Liver (tissue), 3 donors: ENCODE results near the gene ADCY3.

Experiments used
- RXRA ChIP-seq, 2 donors: IDR thresholded peaks; 2 replicates each; pipeline ENCODE4 v1.6.1; 2017 to 2018; ENCODE audit warnings: antibody characterized with exemption in 2 of 2, mild to moderate bottlenecking in 1 of 2
- TF ChIP-seq, protein P1 (sequence below): fragments of 150-350 bp; IDR thresholded peaks from 2 replicates; pipeline ENCODE4 v1.5.1; 2017; ENCODE audit warnings: improper control_type of control experiment, low read depth, low read length; ENCODE audit not compliant: missing input control
- donor health status: healthy.
- donor health status: healthy.

DNA sequence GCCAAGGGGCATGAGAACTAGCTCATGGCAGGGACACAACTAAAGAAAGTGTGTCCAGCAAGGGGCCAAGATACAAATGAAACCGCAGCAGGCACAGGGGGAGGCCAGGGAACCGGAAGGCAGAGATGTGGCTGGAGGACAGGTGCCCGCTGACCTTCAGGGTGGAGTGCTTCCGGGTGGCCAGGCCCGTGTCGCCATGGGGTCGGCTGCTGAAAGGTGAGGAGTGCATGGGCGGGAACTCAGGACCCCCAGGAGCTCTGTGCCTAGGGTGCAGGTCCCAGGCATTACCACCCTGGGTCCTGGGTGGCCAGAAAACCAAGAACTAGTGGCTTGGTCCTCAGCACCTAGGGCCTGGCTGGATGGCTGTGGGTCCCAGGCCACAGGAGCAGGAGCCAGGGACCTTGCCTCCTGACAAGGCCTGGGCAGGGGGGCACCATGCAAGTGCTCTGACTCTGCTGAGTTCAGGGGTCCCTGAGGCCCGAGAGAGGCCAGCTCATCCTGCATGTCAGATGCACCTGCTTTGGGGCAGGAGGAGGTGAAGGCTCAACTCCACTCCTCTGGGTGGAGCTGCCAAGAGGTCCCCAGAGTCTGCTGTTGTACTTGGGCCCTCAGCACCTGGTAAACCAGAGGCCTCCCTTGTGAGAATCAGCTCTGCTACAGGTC, 75.9 kb downstream of the ADCY3 start:
- TF ChIP-seq, protein P1, sequence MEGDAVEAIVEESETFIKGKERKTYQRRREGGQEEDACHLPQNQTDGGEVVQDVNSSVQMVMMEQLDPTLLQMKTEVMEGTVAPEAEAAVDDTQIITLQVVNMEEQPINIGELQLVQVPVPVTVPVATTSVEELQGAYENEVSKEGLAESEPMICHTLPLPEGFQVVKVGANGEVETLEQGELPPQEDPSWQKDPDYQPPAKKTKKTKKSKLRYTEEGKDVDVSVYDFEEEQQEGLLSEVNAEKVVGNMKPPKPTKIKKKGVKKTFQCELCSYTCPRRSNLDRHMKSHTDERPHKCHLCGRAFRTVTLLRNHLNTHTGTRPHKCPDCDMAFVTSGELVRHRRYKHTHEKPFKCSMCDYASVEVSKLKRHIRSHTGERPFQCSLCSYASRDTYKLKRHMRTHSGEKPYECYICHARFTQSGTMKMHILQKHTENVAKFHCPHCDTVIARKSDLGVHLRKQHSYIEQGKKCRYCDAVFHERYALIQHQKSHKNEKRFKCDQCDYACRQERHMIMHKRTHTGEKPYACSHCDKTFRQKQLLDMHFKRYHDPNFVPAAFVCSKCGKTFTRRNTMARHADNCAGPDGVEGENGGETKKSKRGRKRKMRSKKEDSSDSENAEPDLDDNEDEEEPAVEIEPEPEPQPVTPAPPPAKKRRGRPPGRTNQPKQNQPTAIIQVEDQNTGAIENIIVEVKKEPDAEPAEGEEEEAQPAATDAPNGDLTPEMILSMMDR, result no peak
- TF ChIP-seq RXRA (IDR thresholded peaks at IDR 0.05), result no peak
